Stimulated activated CD8-positive, alpha-beta memory T cell treated with anti-CD3 and anti-CD28 coated beads, Interleukin-7, amount 100 ng/mL, for 24 hours (primary cell): ENCODE measurements around the gene CPLX3.

ENCODE experiments used
- DNase-seq: peaks from one replicate; pipeline ENCODE4 v3.0.0-alpha.2; 2020; ENCODE audit warnings: low read depth

CPLX3 gene

GRCh38 chr15:74802862-74803447 is 23.5 kb upstream of the CPLX3 start:
- no peak for DNase-seq

GRCh38 chr15:74804935-74805334 is 21.5 kb upstream of the CPLX3 start:
- DNase-seq, result no peak

DNA sequence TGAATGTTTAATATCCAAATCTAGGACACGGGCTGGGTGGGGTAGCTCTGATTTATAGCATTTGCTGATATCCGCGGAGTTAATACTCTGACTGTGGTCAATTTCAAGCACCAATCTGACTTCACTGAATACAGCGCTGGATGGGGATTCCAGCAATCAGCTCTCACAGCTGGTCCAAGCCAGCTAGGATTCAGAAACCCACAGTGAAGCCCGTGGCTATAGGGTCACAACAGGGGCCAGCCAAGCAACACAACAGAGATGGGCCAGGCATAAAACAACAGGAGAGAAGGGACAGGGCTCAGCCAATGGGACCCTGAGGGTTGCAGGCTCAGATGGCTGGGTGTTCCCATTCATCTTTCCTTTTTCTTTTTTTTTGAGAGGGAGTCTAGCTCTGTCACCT is 19.1 kb upstream of the CPLX3 start:
- DNase-seq, result no peak

DNA sequence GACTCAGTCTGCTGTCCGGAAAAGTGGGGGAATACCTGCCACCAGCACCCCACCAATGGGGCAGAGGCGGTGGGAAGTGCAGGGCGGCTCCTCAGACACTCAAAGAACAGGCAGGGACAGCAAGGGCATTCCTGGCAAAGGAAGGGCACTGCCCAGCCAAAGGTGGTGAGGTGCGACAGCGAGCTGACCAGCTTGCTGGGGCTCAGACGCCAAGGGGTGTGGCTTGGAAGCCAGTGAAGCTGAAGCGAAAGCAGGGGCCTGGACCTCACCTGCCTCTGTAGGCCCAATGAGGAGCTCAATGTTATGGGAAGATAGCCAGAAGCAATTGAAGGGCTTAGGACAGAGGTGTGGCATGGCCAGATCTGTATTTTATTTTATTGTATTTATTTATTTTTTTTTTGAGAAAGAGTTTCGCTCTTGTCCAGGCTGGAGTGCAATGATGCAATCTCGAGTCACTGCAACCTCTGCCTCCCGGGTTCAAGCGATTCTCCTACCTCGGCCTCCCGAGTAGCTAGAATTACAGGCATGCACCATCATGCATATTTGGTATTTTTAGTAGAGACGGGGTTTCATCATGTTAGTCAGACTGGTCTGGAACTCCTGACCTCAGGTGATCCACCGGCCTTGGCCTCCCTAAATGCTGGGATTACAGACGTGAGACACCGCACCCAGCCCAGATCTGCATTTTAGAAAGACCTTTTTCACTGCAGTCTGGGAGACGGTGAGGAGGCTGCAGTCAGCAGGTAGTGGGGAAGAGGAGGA is 18.2 kb upstream of the CPLX3 start:
- DNase-seq, result no peak

GRCh38 chr15:74808840-74809229 is 17.6 kb upstream of the CPLX3 start:
- DNase-seq, result no peak

GRCh38 chr15:74809242-74809641 is 17.2 kb upstream of the CPLX3 start:
- no peak for DNase-seq

GRCh38 chr15:74809956-74810355 is 16.5 kb upstream of the CPLX3 start:
- DNase-seq, result no peak

GRCh38 chr15:74812533-74812932 is 13.9 kb upstream of the CPLX3 start, which contains the start of gene LMAN1L:
Gene LMAN1L (plus strand): TSS chr15:74812835. CDS start chr15:74812855, 20 bp downstream.
- DNase-seq, result no peak

GRCh38 chr15:74815121-74815934 is 11.1 kb upstream of the CPLX3 start:
- no peak for DNase-seq

- DNase-seq, result no peak
Measured at GRCh38 chr15:74815961-74816360, 10.5 kb upstream of the CPLX3 start.

DNA sequence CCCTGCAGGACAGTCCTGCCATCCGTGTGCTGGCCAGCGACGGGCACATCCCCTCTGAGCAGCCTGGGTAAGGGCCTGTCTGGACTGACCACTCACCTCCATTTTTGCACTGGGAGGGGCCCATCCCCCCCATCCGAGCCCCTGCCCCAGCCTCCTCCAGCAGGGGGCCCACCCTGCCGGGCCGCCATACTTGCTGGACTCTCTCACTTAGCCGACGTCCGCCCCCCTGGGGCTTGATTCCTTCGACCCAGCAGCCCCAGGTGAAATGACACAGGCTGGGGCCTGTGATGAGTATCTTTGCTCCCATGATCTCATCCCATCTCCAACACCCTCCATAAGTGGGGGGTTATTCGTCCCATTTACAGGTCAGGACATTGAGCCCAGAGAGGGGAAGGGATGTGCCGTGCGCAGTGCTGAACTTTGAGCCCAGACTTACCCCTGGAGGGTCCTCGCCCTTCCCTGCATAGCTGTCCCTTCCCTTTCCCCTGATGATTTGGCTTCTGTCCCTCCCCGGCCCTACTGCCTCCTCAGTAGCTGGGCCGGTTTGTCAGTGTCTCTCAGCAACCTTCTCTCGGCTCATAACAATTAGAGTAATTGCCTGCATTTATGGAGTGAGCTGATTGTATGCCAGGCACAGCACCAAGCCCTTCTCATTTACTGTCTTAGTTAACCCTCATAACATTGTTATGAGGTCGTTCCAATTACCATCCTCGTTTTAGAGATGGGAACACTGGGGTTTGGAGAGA is 9.6 kb upstream of the CPLX3 start:
- DNase-seq, result no peak

DNA sequence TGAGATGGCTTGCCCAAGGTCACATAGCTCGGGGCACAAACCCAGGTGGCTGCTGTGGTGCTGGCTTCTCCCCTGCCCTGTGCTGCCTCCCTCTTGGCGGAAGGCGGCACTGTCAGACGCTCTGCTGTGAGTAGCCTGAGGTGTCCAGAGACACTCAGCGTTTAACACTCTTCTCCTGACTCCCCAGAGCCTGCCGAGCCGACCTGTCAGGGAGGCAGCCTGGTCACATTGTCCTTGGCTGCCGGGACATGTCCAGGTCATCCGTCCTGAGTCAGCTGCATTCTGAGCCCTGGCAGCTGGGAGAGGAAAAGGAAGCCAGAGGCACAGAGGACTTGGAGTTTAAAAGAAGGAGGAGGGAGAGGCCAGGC is 9.1 kb upstream of the CPLX3 start:
- DNase-seq, result no peak

DNA sequence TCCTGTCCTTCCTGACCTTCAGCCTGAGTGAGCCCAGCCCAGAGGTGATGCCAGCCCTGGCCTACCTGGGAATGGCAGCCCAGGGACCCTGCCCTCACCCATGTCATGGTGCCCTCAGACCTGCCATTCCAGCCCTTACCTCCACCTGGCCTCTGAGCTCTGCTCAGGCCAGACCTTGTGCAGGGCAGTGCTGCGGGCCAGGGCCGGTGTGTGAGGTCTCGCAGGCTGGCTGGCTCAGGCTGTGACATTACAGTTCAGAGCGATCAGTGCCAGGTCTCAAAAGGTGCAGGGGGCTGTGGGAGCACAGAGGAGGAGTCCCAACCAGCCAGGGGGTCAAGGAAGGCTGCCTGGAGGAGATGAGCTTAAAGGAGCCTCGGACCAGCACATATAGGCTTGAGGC is 6.4 kb upstream of the CPLX3 start:
- no peak for DNase-seq

- no peak for DNase-seq
Measured at GRCh38 chr15:74821091-74821789, 5.2 kb upstream of the CPLX3 start.

GRCh38 chr15:74821790-74822158 is 4.7 kb upstream of the CPLX3 start:
- no peak for DNase-seq

- no peak for DNase-seq
Measured at GRCh38 chr15:74822233-74822632, 4.2 kb upstream of the CPLX3 start.

DNA sequence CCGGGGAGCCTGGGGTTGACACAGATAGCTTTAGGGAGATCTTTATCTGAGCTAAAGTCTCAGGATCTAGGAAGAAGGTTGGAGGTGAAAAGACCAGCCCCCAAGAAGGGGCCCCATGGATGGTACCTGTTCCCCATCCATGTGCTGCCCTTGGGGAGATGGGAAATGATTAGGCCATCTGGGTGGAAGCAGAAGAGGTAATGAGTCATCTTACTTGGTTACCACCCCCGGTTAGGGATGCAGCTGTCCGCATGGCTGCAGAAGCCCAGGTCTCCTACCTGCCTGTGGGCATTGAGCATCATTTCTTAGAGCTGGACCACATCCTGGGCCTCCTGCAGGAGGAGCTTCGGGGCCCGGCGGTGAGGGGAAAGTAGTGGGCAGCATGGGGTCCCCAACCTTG is 3.1 kb upstream of the CPLX3 start:
- no peak for DNase-seq

DNA sequence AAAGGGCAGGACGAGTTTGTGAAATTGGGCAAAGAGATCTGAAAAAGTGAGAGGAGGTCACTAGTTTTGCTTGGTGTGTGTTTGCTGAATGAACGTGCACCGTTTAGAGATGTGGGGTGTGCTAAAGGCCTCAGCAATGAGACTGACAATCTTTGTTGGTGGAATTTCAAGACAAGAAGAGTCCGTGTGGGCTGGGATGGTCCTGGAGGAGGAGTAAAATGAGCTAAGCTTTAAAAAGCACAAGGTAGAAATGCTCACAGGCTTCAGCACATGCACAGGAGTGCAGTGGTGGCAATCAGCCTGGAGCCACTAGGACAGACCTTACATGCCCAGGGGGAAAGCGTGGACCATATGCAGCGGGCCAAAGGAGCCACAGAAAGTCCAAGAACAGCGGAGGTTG is 1.5 kb upstream of the CPLX3 start:
- no peak for DNase-seq

DNA sequence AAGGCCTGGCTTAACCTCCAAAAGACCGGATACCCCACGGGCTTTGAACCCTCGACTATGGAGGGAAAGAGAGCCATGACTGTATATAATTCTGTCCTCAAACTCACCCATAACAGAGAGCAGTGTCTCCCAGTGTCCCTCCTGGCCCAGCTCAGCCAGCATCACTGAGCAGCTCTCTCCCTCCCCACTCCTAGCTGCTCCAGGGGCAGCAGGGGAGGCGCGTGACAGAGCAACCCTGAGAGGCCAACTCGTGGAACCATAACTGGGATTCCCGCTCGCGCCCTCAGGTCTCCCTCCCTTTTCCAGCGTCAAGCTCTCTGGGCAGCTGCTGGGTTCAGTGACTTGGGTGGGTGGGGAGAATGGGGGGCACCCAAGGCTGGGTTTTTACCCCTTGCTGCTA is 561 bp upstream of the CPLX3 start:
- no peak for DNase-seq

GRCh38 chr15:74826921-74827320 is 494 bp downstream of the CPLX3 start:
- DNase-seq, result no peak

DNA sequence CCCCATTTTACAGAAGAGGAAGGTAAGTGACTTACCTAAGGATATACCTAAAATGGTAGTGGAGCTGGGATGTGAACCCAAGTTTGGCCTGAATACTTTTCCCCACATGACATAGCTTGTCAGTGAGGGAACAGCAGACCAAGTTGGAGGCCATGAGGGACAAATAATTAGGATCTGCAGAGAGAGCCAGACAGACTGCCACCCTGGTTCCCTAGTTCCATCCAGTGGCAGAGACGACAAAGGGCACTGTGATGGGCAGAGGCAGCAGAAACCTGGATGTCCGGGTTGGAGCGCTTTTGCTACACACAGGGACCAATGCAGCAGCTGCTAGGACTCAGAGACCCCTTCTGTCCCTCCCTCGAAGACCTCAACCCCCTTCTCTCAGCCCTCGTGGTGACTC is 1.2 kb downstream of the CPLX3 start:
- DNase-seq, result no peak

- DNase-seq, result no peak
Measured at GRCh38 chr15:74828835-74829234, 2.4 kb downstream of the CPLX3 start.
